Stimulated activated CD4-positive, alpha-beta T cell treated with anti-CD3 and anti-CD28 coated beads, TNF-alpha, amount 100 ng/mL, for 4 hours (primary cell): ENCODE results near the gene CPD.
"Not testable (repeated sequence)": the region's sequence is repeated elsewhere in the genome, so short reads cannot be mapped to it uniquely, and the experiment has no call there.

ENCODE experiments used
- DNase-seq, 3 experiments: peaks; one replicate each; pipeline ENCODE4 v3.0.0-alpha.2; 2020; ENCODE audit warnings: low read depth in 3 of 3

CPD gene

DNA sequence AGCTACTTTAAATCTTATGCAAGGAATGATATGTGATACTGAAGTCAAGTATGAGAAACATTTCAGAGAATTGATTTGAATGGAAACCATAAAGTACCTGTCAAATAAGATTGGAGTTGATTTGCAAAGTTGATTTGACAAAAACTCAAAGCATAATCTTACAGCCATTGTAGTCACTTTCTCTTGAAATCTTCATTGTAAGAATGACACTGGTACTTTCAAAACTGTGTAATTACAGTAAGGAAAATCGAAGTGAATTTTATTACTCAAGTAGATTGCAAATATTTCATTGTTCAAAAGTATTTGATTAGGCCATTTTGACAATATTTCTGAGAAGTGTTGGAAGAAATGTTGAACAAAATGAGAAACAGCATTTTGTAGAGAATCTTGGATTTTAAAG is 3.6 kb downstream of the CPD start:
- DNase-seq, result no peak

DNA sequence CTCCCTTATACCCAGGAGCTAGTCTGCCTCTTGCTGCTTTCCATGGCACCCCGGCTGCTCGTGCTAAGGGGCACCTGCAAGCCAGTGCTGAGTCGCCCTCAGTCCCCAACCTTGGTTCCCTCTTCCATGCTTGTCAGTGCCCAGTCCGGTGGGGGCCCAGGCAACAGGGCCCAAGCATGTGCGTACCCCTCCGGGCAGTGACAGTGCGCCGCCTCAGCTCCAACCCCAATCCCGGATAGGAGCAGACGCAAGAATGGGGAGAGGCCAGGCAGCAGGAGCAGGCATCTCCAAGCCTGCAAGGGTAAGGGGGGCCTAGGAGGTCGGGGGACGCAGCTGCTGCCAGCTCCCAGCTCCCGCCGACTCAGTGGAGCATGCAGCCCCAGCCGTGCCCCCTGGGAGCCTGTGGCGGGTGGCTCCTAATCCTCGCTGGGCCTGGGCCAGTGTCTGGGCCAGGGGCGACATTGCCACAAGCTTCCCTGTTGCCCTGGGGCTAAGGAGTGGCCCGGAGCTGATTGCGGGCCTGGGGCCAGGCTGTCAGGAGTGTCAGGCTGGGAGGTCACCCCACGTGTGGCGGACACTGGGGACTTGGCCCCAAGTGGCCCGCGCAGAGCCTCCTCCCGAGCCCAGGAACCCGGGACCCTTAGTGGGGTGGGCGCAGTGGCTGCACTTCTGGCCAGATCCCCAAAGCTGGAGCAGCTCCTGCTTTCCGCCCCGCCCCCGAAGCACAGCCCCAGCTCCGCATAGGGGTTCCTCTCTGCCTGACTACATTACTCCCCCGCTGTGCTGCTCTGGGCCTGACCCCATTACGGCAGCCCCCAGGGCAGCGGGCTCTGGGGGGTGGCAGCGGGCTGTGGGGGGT is 9.8 kb downstream of the CPD start:
- no peak for DNase-seq

DNA sequence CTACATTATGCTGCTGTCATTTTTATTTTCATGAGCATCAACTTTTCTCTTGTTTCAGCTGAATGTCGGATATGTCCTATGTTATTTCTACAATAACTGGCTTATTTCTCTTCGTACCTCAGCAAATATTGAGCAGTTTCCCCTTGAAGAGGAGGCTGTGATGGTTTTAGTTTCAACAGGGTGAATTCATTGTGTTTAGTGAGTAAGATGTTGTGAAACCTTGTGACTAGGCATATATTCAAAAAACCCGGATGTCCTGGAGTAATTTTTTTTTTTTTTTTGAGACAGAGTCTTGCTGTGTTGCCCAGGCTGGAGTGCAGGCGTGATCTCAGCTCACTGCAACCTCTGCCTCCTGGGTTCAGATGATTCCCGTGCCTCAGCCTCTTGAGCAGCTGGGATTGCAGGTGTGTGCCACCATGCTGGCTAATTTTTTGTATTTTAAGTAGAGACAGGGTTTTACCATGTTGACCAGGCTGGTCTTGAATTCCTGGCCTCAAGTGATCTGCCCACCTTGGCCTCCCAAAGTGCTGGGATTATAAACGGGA is 11.1 kb downstream of the CPD start:
- DNase-seq, result no peak

DNA sequence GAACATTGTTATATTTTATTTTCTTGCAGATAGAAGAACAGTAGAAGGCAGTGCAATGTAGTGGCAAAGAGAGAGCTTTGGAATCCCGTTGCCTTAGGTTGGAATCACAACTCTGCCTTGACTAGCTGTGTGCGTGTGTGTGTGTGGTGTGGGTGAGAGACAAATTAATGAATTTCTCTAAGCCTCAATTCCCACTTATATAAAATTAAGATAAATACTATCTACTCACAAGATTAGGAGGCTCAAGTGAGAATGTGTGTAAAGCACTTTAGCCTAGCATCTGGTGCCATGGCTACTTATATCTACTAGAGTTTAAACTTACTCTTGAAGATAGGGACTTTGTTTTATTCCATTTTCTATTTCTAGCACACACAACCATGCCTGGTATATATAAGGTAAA is 12.8 kb downstream of the CPD start:
- DNase-seq, result no peak

GRCh38 chr17:30393491-30393890 is 14.8 kb downstream of the CPD start:
- no peak for DNase-seq

DNA sequence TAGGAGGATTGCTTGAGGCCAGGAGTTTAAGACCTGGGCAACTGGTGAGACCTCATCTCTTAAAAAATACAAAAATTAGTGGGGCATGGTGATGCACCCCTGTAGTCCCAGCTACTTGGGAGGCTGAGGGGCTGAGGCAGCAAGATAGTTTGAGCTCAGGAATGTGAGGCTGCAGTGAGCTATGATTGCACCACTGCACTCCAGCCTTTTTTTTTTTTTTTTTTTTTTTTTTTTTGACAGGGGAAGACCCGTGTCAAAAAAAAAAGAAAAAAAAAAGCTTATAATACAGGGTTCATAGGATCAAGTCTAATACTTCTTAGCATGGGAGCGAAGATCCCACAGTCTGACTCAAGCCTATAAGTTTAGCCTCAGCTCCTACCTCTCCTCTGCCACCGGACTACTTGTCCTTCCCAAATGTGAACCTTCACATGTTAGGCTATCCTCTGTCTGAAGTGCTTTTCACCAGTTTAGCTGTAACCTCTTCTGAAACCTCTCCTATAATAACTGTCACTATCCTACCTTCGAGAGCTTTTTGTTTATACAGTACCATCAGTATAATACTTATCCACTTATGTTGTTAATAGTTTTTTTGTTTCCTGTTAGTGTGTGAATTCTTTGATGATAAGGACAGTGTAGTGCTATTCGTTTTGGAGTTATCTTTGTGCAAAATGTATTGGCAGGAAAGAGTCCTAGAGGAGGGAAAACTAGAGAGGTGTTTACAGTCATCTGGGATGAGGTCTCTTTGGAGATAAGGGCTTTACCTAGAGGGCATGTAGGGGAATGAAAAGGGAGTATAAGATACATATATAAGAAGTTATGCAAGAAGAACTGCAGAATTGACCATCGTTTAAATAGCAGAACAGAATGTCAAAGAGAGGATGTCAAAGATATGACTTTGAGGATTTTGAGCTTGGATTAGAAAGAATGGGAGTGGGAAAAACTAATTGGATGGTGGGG is 15.5 kb downstream of the CPD start:
- no peak for DNase-seq

GRCh38 chr17:30395398-30396022 is 16.8 kb downstream of the CPD start:
- DNase-seq, result no peak

- no peak for DNase-seq
Observed at GRCh38 chr17:30396129-30396528, 17.4 kb downstream of the CPD start.

DNA sequence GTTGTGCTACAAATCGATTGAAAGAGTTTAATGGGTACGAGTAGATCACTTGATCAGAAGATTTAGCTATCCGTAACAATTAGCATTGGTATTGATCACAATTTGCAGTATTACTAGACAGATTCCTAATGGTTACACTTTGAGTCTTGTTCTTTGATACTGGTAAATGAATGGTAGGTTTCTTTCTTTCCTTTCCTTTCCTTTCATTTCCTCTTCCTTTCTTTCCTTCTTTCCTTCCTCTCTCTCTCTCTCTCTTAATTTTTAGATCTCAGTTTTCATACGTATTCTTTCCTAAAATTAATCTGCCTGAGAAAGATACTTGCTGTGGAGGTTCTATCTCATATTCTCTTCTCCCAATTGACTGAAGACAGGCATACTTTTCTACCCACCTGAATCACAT is 17.9 kb downstream of the CPD start:
- DNase-seq, result no peak

DNA sequence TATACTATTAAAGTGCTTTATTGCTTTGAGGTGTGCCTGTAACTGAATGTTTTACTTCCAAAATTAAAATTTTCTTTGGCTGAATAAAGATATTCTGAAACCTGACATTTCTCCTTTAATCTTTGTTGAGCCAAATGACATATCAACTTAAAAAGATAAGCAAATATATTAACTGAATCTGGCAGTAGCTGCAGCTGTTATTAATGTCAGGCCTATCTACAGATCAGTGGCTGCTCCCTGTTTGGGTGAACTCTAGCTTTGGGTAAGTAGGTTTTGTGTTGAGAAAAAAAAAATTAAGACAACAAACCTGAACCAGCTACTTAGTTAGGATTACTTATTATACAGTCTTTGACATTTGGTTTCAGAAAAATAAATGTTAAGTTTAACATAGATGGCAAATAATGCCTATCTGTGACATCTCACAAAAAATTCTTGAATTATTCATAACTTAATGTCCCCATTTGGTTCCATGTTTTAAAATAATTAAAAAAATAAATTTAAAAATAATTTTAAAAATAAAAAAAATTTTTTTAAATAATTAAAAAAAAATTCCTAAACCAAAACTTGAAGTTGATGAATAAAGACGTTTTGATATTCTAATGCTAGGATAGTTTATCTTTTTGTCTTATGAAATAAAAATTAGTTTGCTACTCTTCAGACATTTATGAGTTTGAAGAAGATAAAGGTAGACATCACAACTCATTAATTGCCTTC is 19.8 kb downstream of the CPD start:
- no peak for DNase-seq

DNA sequence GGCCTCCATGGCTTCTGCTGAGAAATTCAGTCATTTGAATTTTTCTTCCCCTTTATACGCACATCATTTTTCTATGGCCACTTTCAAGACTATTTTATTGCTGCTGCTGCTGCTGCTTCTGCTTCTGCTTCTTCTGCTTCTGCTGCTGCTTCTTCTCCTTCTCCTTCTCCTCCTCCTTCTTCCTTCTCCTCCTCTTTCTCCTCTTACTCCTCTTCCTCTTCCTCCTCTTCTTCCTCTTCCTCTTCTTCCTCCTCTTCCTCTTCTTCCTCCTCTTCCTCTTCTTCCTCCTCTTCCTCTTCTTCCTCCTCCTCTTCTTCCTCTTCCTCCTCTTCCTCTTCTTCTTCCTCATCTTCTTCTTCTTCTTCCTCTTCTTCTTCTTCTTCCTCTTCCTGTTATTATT is 22.4 kb downstream of the CPD start:
- DNase-seq, result no peak

GRCh38 chr17:30405161-30405560 is 26.4 kb downstream of the CPD start:
- no peak for DNase-seq

DNA sequence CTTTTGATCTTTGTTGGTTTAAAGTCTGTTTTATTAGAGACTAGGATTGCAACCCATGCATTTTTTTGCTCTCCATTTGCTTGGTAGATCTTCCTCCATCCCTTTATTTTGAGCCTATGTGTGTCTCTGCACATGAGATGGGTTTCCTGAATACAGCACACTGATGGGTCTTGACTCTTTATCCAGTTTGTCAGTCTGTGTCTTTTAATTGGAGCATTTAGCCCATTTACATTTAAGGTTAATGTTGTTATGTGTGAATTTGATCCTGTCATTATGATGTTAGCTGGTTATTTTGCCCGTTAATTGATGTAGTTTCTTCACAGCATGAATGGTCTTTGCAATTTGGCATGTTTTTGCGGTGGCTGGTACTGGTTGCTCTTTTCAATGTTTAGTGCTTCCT is 31.9 kb downstream of the CPD start:
- not testable (repeated sequence) for DNase-seq

GRCh38 chr17:30412008-30412496 is 33.3 kb downstream of the CPD start:
- DNase-seq, result not testable (repeated sequence)

DNA sequence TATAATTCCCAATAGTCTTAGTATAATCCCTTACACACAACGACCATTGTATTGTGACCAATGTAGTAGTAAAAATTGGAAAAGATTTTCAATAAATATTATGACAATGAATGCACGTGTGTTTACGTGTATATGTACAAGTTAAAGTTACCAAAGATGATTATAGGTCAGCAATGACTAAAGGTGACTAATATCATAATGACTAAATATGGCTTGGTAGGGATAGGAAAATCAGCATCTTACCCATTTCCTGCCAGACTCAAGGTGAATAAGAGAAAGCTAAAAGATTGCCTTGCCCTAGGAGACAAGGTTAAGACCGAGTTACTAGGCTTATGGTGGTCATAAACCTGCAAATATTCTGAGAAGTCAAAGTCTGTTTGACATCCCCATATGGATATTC is 34.4 kb downstream of the CPD start:
- no peak for DNase-seq

GRCh38 chr17:30414486-30414885 is 35.8 kb downstream of the CPD start:
- DNase-seq, result no peak

DNA sequence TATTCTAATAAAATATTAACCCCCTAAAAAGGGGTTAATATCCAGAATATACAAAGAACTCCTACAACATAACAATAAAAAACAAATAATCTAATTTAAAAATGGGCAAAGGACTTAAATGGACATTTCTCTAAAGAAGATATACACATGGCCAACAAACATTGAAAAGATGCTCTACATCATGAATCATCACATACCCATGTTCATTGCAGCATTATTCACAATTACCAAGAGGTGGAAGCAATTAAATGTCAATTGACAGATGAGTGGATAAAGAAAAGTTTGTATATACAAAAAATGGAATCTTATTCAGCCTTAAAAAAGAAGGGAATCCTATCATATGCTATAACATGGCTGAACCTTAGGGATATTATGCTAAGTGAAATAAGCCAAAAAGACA is 36.8 kb downstream of the CPD start:
- DNase-seq, result no peak

- DNase-seq, result not testable (repeated sequence)
Observed at GRCh38 chr17:30418070-30418469, 39.3 kb downstream of the CPD start.

DNA sequence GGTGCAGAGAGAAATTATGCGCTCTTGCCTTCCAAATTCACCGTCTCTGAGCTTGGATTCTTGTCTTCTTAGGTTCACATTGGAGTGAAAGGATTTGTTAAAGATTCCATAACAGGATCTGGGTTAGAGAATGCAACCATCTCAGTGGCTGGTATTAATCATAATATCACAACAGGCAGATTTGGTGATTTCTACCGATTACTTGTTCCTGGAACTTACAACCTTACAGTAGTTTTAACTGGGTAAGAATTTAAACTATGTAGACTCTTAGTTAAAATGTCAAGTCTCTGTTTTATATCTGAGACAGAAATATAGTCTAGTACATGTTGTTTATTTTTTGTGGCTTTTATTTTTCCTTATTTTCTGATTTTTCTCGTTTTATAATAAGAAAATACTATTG is 42.9 kb downstream of the CPD start:
- DNase-seq, result no peak

DNA sequence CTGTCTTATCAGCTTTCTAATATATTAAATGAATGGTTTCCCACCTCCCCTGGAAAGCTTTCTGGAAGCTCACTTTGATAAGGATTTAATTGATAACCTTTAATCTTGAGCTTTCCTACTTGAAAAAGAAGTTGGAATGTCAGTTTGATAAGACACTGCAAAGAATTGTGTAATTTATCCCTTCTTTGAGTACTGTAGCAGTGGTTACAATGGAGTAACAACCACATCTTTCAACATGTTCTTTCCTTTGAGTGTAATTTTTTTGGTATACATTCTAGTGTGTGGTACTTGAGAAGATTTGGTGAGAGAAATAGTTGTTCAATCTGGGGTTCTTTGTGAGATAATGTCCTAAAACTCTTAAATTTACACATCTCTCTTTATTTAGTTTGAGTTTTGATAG is 43.4 kb downstream of the CPD start:
- DNase-seq, result no peak

DNA sequence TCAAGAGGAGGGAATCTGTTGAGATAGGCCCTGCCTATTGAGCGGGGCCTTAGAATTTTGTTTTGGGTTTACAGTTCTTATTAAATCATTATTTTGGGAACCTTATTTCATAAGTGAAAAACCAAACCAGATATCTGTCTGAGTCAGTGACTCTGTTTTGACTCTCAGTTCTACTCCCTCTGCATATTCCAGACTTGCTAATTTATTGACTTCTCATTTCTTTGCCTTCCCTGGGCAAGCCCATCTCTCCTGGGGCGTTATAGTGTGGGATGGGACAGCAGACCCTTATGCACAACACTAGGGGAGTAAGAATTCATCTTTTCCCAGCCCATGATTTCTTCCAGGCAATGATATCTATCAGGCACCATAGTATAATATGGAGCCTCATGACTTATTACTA is 45.7 kb downstream of the CPD start:
- no peak for DNase-seq
